Left ventricle myocardium inferior (tissue), 1 donor: ENCODE data around the gene SNAPC5. TPM values are rescaled to one million over a fixed set of nuclear protein-coding genes. Genes with fewer than 3 reads are reported as not detected.

Source experiments
- DNase-seq: peaks from one replicate; pipeline ENCODE4 v3.0.0-alpha.2; 2020
- H3K27ac ChIP-seq: fragments of 200-600 bp; replicated peaks from 2 replicates; pipeline ENCODE4 v1.8.0; 2021
- H3K27me3 ChIP-seq: fragments of 200-600 bp; 2 replicates; pipeline ENCODE4 v1.8.0; 2021; ENCODE audit warnings: low read depth
- H3K36me3 ChIP-seq: fragments of 200-600 bp; 2 replicates; pipeline ENCODE4 v1.8.0; 2021
- H3K4me1 ChIP-seq: fragments of 200-600 bp; 2 replicates; pipeline ENCODE4 v1.8.0; 2021
- H3K4me3 ChIP-seq: fragments of 200-600 bp; 2 replicates; pipeline ENCODE4 v1.8.0; 2021; ENCODE audit warnings: mild to moderate bottlenecking, moderate library complexity
- H3K9me3 ChIP-seq: fragments of 200-600 bp; replicated peaks from 2 replicates; pipeline ENCODE4 v1.8.0; 2021
- intact Hi-C: fragments of 100-400 bp; cut with micrococcal nuclease; formaldehyde crosslinking; loops from one replicate; pipeline ENCODE4 v1.11.0; 2022
- total RNA-seq: library from RNA; stranded (reverse); fragmentation: NEBNext Ultra II Directional; extraction: Animal tissue kit (Norgen Biotek cat#: 25700); gene quantifications from one replicate; pipeline ENCODE4 v1.2.1, GENCODE V29; 2021
- TF ChIP-seq, protein P1 (sequence below): fragments of 200-600 bp; IDR thresholded peaks from 2 replicates; pipeline ENCODE4 v1.8.0; 2021; ENCODE audit warnings: antibody characterized with exemption, mild to moderate bottlenecking, borderline replicate concordance
- donor health status: DM: no; HTN: yes; CAD: no; lungs with severe emphysema.

Gene SNAPC5
- total RNA-seq, 1 donor from 2014 or later: 40.9 TPM

DNA sequence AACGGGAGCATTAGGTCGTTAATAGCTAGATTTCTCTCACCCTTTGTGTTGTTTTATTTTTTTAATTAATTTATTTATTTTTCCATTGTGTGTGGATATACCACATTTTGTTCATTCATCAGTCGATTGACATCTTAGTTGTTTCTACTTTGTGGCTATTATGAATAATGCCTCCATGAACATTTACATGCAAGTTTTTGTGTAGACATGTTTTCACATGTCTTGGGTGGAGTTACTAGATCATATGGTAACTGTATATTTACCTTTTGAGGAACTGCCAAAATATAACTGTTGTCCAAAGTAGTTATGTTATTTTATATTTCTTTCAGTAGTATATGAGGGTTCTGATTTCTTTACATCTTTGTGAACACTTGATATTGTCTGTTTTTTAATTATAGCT, 26.4 kb upstream of the SNAPC5 start:
- no peaks in the 10 kb centered on the region for H3K4me1 ChIP-seq
- H3K9me3 ChIP-seq: no peaks in the 10 kb centered on the region
- no peak overlapping the region for H3K4me3 ChIP-seq
- no peak for DNase-seq
- H3K27ac ChIP-seq: no peak overlapping the region
- intact Hi-C loops: no loop called here
- peaks cover 21% of the 10 kb centered on the region for H3K36me3 ChIP-seq
- H3K27me3 ChIP-seq: no peaks in the 10 kb centered on the region
- TF ChIP-seq, protein P1, sequence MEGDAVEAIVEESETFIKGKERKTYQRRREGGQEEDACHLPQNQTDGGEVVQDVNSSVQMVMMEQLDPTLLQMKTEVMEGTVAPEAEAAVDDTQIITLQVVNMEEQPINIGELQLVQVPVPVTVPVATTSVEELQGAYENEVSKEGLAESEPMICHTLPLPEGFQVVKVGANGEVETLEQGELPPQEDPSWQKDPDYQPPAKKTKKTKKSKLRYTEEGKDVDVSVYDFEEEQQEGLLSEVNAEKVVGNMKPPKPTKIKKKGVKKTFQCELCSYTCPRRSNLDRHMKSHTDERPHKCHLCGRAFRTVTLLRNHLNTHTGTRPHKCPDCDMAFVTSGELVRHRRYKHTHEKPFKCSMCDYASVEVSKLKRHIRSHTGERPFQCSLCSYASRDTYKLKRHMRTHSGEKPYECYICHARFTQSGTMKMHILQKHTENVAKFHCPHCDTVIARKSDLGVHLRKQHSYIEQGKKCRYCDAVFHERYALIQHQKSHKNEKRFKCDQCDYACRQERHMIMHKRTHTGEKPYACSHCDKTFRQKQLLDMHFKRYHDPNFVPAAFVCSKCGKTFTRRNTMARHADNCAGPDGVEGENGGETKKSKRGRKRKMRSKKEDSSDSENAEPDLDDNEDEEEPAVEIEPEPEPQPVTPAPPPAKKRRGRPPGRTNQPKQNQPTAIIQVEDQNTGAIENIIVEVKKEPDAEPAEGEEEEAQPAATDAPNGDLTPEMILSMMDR: no peak

DNA sequence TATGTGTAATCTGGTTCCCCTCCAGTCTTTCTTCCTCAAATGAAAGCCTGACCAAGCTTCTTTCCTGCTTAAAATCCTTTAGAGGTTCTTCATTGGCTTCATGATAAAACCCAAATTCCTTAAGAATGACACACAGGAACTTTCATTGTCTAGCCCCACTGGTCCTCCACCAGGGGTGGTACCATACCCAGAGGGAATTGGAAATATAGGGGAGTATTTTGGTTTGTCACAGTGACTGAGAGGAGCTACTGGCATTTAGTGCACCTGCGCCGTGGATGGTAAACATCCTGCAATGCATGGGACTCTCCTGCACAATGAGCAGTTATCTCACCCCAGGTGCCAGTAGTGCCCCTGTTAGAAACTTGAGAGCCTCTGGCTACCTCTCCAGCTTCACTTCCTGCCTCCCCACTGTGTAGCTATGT, 18.4 kb upstream of the SNAPC5 start:
- Histone ChIP-seq H3K27me3 (no peaks in the 10 kb centered on the region), H3K36me3 (peaks cover 24% of the 10 kb centered on the region), H3K27ac (no peak overlapping the region), H3K4me1 (no peaks in the 10 kb centered on the region), H3K4me3 (no peak overlapping the region), H3K9me3 (no peaks in the 10 kb centered on the region)
- TF ChIP-seq, protein P1: no peak
- no peak for DNase-seq
- intact Hi-C loops: no loop called here

DNA sequence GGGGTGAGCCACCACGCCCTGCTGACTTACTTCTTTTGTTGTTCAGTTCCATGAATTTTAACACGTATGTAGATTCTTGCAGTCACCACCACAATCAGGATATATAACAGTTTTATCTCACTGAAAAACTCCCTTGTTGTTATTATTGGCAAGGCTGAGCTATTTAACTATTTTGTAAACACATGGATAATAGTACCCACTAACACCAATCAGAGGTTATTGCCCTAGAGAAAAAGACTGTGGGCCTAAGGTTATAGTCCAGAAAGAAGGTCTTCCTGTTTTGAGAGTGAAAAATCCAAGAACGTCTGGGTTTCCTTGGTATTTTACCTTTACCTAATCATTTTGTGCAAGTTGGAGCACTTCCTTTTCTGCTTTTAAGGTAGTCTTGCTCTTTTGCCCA, 17.0 kb upstream of the SNAPC5 start:
- DNase-seq: no peak
- H3K4me1 ChIP-seq: no peaks in the 10 kb centered on the region
- H3K4me3 ChIP-seq: no peak overlapping the region
- H3K9me3 ChIP-seq: no peaks in the 10 kb centered on the region
- TF ChIP-seq, protein P1: no peak
- no peaks in the 10 kb centered on the region for H3K27me3 ChIP-seq
- intact Hi-C loops: no loop called here
- H3K36me3 ChIP-seq: peaks cover 22% of the 10 kb centered on the region
- H3K27ac ChIP-seq: no peak overlapping the region

DNA sequence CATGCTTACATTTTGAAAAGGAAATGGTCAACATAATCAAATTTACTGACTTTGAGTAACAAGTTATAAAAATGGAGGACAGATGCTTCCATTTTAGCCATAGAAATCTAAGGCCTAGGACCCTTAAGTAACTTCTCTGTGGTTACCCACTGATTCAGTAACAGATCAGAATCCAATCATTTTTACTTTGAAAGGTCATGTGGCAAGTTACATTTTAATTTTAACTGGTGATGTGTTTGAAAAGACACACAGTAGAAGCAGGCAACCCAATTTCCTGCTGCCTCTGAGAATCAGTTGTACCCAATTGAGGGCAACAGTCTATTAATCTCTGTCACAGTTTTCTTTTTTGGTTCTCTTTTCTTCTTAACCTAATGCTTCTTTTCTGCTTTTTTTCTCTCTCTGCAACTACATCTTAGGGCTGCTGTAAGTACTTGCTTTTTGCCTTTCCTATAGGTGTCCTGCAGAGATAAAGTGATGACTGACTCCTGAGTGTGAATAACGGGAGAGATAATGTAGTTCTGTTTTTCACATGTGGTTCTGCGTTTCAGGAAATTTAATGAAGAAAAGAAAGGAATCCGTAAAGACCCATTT, 10.8 kb upstream of the SNAPC5 start:
- TF ChIP-seq, protein P1: no peak
- H3K27ac ChIP-seq: no peak overlapping the region
- intact Hi-C loops: no loop called here

DNA sequence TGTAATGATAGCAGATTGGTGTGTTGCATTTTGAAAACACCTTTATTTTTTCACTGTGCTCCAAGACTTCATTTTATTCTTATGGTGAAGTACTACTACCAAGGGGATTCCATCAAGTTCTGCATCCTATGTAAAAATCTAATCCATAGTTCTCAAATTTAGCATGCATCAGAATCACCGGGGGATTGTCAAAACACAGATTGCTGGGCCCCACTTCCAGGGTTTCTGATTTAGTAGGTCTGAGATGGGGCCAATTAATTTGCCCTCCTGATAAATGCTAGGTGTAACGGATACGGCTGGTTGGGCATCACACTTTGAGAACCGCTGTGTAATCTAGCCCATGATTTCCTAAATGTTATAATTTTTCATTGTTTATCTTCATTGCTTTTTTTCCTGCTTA, 8.3 kb upstream of the SNAPC5 start:
- Histone ChIP-seq H3K4me3 (peak overlapping the region; percentile 81), H3K9me3 (no peaks in the 10 kb centered on the region), H3K4me1 (peaks cover 38% of the 10 kb centered on the region), H3K27ac (no peak overlapping the region), H3K27me3 (no peaks in the 10 kb centered on the region), H3K36me3 (peaks cover 27% of the 10 kb centered on the region)
- TF ChIP-seq, protein P1: no peak
- DNase-seq: no peak
- intact Hi-C loops: no loop called here

More for the DNA sequence above, 10.8 kb upstream of the SNAPC5 start:
- H3K27me3 ChIP-seq: no peaks in the 10 kb centered on the region
- no peak for DNase-seq
- peaks cover 23% of the 10 kb centered on the region for H3K4me1 ChIP-seq
- H3K36me3 ChIP-seq: peaks cover under 1% of the 10 kb centered on the region
- no peaks in the 10 kb centered on the region for H3K9me3 ChIP-seq
- H3K4me3 ChIP-seq: no peak overlapping the region
